Measurements from ENCODE around the gene CAPN15.

DNA sequence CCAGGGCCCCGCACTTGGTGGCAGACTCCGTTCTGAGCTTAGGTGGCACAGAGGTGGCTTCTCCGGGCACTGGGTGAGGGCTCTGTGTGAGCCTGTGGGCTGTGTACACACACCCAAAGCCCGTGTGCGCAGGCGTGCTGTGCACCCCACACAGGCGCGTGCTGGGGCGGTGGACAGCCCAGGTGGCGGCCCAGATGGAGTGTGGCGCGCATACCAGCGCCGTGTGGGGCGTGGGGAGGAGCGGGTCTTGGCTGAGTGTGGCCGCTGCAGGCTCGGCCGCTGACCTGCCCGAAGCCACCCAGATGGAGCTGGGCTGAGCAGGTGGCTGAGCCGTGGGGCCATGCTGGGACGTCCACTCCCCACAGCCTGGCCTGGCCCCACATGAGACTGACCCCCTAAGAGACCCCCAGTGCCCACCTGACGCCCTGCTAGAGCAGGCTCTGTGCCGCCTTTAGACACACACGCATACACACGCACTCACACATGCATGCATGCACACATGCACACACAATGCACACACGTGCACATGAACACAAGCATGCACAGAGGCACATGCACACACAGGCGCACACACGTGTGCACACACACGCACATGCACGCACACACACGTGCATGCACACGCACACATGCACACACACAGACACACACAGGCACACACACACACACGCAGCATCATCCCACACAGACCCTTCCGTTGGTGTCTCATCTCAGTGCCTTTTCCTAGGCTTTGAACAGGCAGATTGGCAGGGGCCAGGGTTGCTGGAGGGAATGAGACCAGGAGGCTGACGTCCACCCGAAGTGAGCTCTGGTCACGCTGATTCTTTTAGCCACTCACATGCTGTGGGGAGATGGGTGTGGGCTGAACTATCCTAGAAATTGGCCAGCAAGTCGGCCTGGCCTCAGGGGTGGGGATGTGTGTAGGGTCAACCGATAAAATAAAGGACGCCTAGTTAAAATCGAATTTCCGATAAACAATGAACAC, 34.7 kb downstream of the CAPN15 start:
- TF ChIP-seq CTCF (conservative IDR thresholded peaks at IDR 0.05; ENCODE audit: low read length) (no peak), EZH2phosphoT487 (IDR thresholded peaks at IDR 0.05; ENCODE audit: borderline replicate concordance, low read depth, low read length) (no peak)
